ENCODE results near the gene ANKRD28. TPM values are rescaled to one million over a fixed set of nuclear protein-coding genes. Genes with fewer than 3 reads are reported as not detected.
"Not testable (repeated sequence)": the region's sequence is repeated elsewhere in the genome, so short reads cannot be mapped to it uniquely, and the experiment has no call there.

Gene ANKRD28
- total RNA-seq, 1 donor from 2014 or later, result 165 TPM

DNA sequence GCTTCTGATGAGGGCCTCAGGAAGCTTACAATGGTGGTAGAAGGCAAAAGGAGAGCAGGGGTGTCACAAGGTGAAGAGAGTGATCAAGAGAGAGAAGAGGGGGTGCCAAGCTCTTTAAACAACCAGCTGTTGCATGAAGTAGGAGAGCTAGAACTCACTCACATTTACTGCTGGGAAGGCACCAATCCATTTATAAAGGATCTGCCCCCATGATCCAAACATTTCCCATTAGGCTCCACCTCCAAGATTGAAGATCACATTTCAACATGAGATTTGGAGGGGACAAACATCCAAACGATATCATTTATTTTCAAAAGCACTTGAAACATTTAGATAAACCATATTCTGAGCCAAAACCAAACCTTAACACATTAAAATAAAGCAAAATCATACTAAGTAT is 26.3 kb downstream of the ANKRD28 start:
- no peak for DNase-seq (ENCODE audit: low read depth, low spot score)

DNA sequence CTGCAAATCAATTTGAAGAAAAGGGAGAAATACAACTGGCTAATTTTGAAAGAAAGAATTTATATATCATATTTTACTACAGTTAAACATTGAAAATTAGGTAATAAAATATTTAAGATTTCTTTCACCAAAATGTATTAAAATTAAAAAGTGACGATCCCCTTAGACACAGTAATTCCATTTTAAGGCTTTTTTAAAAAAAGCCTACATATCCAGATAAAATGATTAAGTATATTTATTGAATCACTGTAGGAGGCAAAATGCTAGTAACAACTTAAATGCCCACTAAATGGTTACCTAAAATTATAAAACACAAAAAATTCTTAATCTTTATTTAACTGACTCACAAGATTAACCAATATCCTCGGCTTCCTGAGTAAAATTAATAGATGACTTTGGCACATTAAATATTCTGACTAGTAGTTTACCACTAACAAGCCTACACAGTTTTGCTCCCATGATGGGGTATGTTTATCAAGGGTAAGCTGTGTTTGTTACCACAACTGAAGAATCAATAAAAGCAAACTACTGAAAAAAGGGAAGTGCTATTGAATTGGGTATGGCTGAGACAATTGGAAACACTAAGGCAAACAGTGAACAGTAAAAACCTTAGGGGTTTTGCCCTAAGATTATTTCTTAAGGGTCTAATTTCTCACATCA is 28.4 kb downstream of the ANKRD28 start:
- no peak for DNase-seq (ENCODE audit: low read depth, low spot score)

DNA sequence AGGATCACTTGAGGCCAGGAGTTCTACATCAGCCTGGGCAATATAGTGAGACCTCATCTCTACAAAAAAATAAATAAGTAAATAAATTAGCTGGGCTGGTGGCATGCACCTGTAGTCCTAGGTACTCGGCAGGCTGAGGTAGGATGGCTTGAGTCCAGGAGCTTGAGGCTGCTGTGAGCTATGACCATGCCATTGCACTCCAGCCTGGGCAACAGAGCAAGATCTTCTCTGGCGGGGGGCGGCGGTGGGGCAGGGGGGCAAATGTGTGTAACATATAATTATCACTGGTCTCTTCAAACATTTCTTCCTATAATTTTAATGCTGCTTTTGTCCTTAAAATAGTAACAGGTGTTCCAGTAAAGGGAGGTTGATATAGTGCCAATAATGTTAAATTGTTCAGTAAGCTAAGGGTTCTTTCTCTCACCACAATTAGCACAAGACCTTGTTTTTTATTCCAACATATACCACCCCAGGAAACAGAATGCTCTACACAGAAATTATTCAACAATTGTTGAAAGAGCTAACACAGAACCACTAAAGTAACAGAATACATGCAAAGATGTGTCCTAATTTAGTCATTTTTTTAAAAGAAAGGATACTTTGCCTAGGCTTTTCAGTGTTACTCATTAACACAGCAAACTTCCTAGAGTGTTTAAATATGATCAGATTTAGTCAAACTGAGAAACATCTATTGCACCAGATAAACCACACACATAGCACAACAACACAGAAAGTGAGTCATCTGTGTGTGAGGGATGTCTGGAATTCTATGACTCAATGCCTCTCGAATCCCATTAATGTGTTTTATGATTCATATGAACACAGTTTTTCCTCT is 29.1 kb downstream of the ANKRD28 start:
- DNase-seq (ENCODE audit: low read depth, low spot score), result peak; percentile 87

DNA sequence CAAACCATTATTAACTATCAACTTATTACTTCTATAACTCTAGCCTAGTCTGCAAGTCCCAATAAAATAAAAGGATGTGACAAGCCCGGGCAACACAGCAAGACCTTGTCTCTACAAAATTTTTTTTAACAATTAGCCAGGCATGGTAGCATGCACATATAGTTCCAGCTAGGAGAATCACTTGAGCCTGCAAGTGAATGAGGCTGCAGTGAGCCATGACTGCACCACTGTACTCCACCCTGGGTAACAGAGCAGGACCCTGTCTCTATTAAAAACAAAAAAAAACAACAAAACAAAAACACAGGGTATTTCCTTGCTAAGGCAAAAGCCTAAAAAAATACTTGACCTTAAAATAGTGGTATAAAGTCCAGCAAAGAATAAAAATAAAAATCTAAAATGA is 31.4 kb downstream of the ANKRD28 start:
- no peak for DNase-seq (ENCODE audit: low read depth, low spot score)

DNA sequence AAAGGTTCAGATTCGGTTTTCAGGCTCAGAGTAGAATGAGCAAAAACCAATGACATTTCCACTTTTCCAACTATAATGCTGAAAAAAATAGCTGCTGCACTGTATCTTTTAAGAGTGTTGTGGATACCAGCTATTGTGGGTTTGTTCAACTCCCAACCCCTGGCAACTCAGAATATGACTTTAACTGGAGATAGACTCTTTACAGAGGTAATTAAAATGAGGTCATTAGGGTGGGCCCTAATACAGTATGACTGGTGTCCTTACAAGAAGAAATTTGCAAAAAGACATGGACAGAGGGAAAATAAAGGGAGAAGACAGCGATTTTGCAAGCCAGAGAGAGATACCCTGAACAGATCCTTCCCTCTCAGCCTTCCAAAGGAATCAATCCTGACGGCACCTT is 39.5 kb downstream of the ANKRD28 start:
- DNase-seq (ENCODE audit: low read depth, low spot score), result no peak

DNA sequence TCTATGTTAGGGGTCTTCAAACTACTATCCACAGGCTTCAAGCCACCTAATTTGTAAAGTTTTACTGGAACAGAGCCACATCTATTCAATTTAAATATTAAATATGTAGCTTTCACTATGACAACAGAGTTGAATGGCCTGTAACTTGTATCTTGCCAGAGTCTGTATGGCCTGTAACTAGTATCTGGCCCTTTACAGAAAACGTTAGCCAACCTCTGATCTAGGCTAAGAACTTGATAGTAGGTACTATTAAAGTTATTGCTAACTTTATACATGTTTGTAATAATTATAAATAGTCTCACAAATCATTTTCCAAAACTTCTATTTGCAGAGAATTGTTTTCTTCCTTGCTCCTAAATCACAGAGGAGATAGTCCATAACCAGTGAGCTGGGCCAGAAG is 40.0 kb downstream of the ANKRD28 start:
- DNase-seq (ENCODE audit: low read depth, low spot score), result no peak

DNA sequence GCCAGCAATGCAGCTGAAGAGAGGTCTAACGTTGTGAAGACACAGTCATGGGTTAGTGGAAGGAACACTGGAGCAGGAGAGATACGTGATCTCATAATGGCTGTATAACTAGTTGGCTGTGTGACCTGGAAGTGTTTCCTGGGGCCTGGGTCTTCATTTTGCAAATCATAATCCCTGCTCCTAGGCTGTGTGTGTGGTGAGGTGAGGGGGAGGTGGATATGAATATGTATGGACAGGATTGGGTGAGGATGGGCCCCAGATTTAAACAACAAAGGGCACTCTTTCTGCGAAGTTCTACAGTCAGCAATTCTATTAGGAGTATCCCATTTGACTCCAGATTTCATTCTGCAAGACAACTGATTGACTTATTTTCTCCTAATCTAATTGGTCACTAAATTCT is 41.3 kb downstream of the ANKRD28 start:
- no peak for DNase-seq (ENCODE audit: low read depth, low spot score)

DNA sequence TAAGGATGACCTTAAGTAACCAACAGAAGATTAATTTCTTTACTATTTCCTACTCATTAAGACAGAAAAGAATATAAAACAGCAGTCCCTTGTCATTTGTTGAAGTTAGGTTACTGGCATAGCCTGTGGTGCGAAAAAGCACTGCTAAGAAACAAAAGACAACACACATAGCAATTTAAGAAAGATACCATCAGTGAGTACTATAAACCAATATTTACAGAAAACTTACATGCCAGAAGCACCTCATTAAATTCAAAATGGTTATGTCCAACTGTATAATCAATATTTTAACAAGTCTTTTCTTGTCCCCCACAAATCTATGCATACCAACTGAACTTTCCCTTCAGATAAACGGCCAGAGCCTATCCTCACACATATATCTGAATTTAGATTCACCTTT is 42.0 kb downstream of the ANKRD28 start:
- no peak for DNase-seq (ENCODE audit: low read depth, low spot score)

DNA sequence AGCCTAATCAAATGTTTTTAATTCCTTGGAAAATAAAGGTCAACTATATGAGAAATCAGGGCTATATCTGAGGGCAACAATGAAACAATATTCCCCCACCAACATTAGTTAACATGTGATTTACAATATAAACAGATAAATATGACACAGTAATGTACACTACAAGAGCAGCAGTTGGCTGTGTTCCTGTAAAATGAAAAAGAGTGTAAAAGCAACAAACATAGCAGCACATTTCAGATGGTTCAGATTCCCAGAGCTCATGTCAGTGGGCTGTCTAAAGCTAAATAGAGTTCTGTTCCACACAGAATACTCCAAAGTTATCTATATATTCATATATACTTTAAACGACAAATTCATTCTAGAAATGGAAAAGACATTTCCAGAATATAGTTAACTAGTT is 42.6 kb downstream of the ANKRD28 start:
- DNase-seq (ENCODE audit: low read depth, low spot score), result no peak

DNA sequence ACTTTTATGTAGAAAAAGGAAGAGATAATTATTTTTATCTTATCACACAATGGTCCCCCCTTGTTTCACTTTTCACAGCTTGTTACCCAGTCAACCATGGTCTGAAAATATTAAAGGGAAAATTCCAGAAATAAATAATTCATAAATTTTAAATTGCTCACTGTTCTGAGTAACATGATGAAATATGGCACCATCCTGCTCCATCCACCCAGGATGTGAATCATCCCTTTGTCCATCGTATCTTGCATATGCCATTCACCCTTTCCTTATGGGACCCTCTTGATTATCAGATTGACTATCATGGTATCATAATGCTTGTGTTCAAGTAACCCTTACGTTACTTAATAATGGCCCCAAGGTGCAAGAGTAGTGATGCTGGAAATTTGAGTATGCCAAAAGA is 43.7 kb downstream of the ANKRD28 start:
- no peak for DNase-seq (ENCODE audit: low read depth, low spot score)

DNA sequence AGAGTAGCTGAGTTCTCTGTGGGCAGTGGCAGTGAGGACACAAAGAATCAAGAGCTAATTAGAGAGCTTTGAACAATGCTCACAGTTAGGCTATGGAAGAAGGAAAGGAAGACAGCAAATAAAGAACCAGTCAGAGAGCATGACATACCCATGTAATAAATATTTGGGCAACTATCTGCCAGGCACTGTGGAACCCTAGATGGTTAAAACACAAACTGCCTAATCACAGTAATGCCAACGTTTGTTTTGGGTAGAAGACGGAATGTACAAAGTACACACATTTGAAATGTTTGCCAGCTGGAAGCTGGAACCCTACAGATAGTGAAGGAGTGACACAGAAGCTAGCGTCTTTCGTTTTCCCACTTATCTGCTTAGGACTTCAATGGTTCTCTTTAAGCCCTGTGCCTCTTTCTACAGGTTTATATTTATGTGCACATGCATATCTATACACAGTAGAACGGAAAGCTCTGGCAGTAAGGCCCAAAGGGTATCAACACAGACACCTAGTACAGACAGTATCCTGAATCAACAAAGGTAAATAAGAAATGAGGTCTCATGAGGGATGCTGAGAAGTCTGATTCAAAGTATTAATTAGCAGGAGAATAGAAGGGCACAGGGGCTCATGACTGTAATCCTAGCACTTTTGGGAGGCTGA is 44.6 kb downstream of the ANKRD28 start:
- no peak for DNase-seq (ENCODE audit: low read depth, low spot score)

DNA sequence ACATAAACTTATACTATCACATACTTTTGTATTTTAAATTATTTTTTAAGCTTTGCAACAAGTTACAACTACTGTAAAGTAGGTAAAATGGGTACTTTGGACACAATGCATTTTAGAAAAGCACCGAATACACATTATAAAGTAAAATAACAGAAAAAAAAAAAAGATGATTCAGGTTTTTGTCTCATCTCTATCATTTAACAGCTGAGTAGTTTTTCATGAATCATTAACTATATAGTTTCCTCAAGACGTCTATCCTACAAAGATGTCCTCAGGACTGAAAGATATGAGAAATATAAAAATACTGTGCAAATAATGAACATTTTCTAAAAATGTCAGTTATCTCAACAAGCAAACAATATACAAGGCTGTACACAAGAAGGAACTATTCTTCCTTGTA is 46.9 kb downstream of the ANKRD28 start:
- no peak for DNase-seq (ENCODE audit: low read depth, low spot score)

DNA sequence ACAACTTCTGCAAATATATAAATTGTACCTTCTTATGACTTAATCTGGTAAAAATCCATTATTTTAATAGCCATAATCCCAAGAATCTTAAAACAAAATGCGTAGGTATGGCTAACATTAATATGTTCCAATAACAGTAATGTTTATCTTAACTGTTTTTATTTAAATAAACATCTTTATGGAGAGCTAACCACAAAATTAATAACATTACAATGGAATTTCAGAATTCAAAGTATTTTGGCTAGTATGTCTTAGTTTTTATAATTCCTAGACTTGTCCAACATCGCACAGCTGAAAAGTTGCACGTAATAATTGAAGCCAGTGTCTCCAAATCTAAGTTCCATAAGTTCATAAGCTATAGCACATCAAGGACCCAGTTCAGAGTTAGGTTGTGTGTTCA is 47.6 kb downstream of the ANKRD28 start:
- DNase-seq (ENCODE audit: low read depth, low spot score), result no peak

DNA sequence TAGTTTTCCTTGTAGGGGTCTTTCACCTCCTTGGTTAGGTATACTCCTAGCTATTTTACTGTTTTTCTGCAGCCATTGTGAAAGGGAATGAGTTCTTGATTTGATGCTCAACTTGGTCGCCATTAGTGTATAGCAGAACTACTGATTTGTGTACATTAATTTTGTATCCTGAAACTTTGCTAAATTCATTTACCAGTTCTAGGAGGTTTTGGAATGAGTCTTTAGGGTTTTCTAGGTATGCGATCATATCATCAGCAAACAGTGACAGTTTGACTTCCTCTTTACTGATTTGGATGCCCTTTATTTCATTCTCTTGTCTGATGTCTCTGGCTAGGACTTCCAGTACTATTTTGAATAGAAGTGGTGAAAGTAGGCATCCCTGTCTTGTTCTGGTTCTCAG is 51.9 kb downstream of the ANKRD28 start:
- DNase-seq (ENCODE audit: low read depth, low spot score), result not testable (repeated sequence)

DNA sequence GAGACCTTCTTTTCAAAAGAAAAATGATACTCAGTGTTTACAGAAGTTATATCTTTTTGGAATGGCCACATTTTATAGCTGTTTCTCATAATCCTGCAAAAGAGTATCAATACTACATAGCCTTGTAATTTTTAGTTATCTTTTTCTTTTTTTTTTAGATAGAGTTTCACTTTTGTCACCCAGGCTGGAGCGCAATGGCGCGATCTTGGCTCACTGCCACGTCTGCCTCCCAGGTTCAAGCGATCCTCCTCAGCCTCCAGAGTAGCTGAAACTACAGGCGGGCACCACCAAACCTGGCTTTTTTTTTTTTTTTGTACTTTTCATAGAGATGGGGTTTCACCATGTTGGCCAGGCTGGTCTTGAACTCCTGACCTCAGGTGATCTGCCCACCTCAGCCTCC is 53.6 kb downstream of the ANKRD28 start:
- no peak for DNase-seq (ENCODE audit: low read depth, low spot score)

DNA sequence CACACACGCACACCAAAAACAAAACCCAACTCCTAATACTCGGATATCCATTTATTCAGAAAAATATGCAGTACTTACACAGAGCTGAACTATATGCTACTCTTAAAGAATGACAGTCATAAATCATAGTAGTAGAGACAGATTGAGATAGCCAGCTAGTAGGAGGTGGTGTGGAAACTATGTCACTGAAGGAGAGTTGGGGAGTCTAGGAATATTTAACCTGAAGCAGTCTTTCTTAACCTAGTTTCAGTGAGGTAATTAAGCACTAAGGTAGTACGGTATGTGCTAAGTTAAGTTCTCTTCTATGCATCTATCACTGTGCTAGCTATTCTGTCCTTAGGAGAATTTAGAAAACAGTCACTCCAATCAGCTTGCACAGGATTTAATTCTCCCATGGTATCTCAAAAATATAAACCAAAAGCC is 54.2 kb downstream of the ANKRD28 start:
- no peak for DNase-seq (ENCODE audit: low read depth, low spot score)

DNA sequence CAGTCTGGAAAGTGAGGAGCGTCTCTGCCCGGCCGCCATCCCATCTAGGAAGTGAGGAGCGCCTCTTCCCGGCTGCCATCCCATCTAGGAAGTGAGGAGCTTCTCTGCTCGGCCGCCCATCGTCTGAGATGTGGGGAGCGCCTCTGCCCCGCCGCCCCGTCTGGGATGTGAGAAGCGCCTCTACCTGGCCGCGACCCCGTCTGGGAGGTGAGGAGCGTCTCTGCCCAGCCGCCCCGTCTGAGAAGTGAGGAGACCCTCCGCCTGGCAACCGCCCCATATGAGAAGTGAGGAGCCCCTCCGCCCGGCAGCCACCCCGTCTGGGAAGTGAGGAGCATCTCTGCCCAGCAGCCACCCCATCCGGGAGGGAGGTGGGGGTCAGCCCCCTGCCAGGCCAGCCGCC is 55.5 kb downstream of the ANKRD28 start:
- not testable (repeated sequence) for DNase-seq (ENCODE audit: low read depth, low spot score)

DNA sequence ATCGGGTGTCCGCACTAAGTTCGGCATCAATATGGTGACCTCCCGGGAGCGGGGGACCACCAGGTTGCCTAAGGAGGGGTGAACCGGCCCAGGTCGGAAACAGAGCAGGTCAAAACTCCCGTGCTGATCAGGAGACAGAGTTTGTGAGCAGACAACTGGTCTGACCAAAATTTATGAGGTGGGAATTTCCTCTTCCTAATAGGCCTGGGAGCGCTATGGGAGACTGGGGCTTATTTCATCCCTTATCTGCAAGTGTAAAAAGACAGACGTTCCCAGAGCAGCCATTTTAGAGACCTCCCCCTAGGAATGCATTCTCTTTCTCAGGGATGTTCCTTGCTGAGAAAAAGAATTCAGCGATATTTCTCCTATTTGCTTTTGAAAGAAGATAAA is 59.2 kb downstream of the ANKRD28 start:
- not testable (repeated sequence) for DNase-seq (ENCODE audit: low read depth, low spot score)

DNA sequence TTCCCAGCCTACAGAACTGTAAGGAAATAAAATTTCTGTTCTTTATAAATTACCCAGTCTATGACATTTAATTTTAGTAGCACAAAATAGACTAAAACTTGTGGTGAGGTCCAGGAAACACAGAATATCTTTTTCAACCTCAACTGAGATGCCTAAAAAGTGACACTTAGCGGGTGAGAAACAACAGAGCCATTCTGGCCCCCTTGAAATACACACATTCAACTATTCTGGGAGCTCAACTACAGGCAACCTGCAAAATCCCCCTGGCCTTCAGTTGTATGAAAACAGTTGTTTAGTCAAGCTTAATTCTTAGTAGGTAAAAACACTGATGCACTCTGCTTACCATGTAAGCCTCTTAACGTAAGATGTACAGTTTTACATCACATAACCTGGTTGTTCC is 66.8 kb downstream of the ANKRD28 start:
- no peak for DNase-seq (ENCODE audit: low read depth, low spot score)

DNA sequence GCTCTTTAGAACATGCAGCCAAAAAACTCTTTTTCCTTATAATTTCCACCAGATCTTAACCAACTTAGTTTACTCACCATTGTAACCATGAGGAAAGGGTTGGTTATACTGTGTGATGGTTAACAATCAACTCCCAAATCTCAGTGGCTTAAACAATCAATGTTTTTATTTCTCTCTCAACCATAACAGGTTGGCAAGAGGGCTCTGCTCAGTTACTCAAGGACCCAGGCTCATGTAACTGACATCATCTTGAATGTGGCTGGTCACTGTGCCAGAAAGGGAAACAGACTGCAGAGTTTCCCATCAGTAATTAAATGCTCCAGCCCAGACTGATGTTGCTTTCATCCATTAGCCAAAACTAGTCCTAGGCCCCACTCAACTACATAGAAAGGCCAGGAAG is 69.0 kb downstream of the ANKRD28 start:
- DNase-seq (ENCODE audit: low read depth, low spot score), result no peak

DNA sequence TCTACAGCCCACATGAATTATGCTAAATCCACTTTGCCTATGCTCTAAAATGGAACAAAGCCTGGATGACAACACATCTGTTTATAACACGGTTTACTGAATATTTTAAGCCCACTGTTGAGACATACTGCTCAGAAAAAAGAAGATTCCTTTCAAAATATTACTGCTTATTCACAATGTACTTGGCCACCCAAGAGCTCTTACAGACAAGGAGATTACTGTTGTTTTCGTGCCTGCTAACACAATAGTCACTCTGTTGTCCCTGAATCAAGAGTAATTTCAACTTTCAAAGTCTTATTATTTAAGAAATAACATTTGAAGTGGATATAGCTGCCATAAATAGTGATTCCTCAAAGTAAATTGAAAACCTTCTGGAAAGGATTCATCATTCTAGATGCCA is 70.9 kb downstream of the ANKRD28 start:
- DNase-seq (ENCODE audit: low read depth, low spot score), result no peak

DNA sequence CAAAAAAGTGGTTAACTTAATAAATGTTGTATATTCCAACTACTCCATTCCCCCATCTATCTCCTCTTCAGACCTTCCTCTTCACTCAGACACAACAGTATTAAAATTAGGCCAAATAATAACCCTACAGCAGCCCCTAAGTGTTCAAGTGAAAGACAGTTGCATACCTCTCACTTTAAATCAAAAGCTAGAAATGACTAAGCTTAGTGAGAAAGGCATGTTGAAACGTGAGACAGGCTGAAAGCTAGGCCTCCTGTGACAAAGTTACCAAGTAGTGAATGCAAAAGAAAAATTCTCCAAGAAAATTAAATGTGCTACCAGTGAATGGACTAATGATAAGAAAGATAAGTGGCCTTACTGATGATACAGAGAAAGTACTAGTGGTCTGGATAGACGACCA is 71.7 kb downstream of the ANKRD28 start:
- no peak for DNase-seq (ENCODE audit: low read depth, low spot score)

DNA sequence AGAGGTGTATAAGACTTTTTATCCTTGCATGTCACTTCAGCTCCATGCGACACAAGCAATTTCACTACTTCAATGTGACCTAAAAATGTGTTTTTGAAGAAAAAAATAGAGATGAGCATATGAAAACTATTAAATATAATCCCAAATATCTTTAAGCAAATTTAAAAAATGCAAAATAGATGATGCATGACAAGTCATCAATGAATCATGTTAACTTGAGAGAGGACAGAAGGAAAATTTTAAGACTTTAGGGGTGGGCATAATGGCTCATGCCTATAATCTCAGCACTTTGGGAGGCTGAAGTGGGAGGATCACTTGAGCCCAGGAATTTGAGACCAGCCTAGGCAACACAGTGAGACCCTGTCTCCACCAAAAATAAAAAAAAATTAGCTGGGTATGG is 73.3 kb downstream of the ANKRD28 start:
- DNase-seq (ENCODE audit: low read depth, low spot score), result no peak

Data from pulmonary artery endothelial cell (primary cell).